Panc1 (cell line): Measurements from ENCODE around the gene RASSF7.

Experiments
- POLR2AphosphoS5 ChIP-seq: IDR thresholded peaks from 2 replicates; pipeline ENCODE4 v1.6.1; 2012; ENCODE audit warnings: mild to moderate bottlenecking, low read depth, low read length, moderate library complexity
- SIN3A ChIP-seq: IDR thresholded peaks from 2 replicates; pipeline ENCODE4 v1.6.1; 2012; ENCODE audit warnings: low read depth, mild to moderate bottlenecking, low read length, moderate library complexity, borderline replicate concordance; ENCODE audit not compliant: insufficient read depth
- TCF7L2 ChIP-seq: IDR thresholded peaks from 2 replicates; pipeline ENCODE4 v1.6.1; 2011; ENCODE audit warnings: mild to moderate bottlenecking, low read depth, low read length, inconsistent platforms
- TF ChIP-seq, protein P1 (sequence below): fragments of 450-650 bp; IDR thresholded peaks from 2 replicates; pipeline ENCODE4 v1.5.1; 2017; ENCODE audit warnings: mild to moderate bottlenecking
- TF ChIP-seq, protein P2 (sequence below), 2 experiments: IDR thresholded peaks; 2 replicates each; pipeline ENCODE4 v1.6.1; 2011 to 2012; ENCODE audit warnings: low read depth in 2 of 2, control low read depth in 1 of 2, low read length in 1 of 2, mild to moderate bottlenecking in 1 of 2, moderate library complexity in 1 of 2; ENCODE audit not compliant: insufficient read depth in 1 of 2

DNA sequence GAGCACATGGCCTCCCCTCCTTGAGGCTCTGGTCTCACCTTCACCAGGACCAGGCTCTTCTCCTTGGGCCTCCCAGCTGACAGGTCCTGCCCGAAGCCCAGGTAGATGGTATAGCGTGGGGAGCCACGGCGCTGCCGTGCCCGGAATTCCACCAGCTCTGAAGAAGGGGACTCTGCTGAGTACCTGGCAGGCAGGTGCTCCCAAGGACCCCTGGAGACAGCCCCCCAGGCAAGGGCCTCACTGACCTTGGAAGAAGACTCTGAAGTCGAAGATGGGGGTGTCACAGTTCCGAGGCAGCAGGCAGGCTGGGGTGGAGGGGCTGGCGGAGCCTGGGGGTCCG is 52.2 kb downstream of the RASSF7 start:
- TF ChIP-seq, protein P1, sequence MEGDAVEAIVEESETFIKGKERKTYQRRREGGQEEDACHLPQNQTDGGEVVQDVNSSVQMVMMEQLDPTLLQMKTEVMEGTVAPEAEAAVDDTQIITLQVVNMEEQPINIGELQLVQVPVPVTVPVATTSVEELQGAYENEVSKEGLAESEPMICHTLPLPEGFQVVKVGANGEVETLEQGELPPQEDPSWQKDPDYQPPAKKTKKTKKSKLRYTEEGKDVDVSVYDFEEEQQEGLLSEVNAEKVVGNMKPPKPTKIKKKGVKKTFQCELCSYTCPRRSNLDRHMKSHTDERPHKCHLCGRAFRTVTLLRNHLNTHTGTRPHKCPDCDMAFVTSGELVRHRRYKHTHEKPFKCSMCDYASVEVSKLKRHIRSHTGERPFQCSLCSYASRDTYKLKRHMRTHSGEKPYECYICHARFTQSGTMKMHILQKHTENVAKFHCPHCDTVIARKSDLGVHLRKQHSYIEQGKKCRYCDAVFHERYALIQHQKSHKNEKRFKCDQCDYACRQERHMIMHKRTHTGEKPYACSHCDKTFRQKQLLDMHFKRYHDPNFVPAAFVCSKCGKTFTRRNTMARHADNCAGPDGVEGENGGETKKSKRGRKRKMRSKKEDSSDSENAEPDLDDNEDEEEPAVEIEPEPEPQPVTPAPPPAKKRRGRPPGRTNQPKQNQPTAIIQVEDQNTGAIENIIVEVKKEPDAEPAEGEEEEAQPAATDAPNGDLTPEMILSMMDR = no peak
- no peak; the same call in 1 of the 2 replicates for TF ChIP-seq POLR2AphosphoS5
- TF ChIP-seq, protein P2, sequence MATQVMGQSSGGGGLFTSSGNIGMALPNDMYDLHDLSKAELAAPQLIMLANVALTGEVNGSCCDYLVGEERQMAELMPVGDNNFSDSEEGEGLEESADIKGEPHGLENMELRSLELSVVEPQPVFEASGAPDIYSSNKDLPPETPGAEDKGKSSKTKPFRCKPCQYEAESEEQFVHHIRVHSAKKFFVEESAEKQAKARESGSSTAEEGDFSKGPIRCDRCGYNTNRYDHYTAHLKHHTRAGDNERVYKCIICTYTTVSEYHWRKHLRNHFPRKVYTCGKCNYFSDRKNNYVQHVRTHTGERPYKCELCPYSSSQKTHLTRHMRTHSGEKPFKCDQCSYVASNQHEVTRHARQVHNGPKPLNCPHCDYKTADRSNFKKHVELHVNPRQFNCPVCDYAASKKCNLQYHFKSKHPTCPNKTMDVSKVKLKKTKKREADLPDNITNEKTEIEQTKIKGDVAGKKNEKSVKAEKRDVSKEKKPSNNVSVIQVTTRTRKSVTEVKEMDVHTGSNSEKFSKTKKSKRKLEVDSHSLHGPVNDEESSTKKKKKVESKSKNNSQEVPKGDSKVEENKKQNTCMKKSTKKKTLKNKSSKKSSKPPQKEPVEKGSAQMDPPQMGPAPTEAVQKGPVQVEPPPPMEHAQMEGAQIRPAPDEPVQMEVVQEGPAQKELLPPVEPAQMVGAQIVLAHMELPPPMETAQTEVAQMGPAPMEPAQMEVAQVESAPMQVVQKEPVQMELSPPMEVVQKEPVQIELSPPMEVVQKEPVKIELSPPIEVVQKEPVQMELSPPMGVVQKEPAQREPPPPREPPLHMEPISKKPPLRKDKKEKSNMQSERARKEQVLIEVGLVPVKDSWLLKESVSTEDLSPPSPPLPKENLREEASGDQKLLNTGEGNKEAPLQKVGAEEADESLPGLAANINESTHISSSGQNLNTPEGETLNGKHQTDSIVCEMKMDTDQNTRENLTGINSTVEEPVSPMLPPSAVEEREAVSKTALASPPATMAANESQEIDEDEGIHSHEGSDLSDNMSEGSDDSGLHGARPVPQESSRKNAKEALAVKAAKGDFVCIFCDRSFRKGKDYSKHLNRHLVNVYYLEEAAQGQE (IDR thresholded peaks at IDR 0.05; ENCODE audit: insufficient read depth in 1 of 2, low read depth in 2 of 2, low read length in 1 of 2) = no peak
- no peak for TF ChIP-seq TCF7L2
- TF ChIP-seq SIN3A = no peak
